ENCODE results near the gene ADAMTSL1.

DNA sequence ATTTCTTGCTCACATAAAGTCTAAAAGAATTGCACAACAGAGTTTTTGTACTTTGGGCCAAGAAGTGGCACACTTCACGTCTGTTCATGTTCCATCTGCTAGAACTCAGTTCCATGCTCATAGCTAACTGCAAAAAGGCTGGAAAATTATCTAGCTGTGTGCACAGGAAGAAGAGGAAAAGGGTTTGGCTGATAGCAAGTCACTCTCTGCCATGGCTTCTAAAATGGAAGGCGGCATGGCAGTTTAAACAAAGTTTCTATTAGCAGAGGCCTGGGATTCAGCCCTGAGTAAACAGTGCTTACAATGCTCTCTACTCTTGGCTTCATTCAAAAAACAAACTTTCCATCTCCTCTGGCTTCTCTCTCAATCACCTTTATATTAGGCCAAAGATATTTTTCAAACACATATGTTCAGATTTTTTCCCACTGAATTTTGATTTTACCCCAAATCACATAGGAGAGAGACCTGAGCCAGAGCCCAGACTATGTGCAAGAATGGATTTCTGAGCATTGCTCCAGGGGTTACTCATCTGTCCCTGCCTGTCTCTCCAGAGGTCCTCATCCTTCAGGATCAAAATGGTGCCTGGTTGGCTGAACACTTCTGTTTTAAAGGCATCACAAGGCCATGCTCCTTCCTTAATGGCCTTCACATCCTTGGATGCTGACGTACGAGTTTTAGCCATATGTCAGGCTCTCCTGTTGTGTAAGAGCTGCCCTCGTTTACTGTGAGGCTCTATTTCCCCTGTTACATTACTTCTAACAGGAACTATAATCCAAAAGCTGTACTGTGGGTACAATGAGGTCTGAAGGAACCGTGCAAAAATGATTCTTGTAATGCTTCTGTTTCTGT is 332.5 kb downstream of the ADAMTSL1 start:
- TF ChIP-seq CTCF (IDR thresholded peaks at IDR 0.05; ENCODE audit: low read depth, low read length) (no peak), EZH2phosphoT487 (IDR thresholded peaks at IDR 0.05; ENCODE audit: low read depth) (no peak)

Data from OCI-LY3 (cell line).